Vagina (tissue), 2 donors: Measurements from ENCODE around the gene BTG2. TPM values are rescaled to one million over a fixed set of nuclear protein-coding genes. Genes with fewer than 3 reads are reported as not detected.

ENCODE experiments used
- DNase-seq, 2 donors: peaks; one replicate each; pipeline ENCODE4 v3.0.0-alpha.2; 2017; ENCODE audit errors: extremely low spot score in 2 of 2
- H3K27ac ChIP-seq: fragments of 200-600 bp; sonication (generic); one replicate; pipeline ENCODE4 v1.5.1; 2019
- H3K27me3 ChIP-seq: fragments of 200-600 bp; sonication (generic); one replicate; pipeline ENCODE4 v1.5.1; 2019
- H3K36me3 ChIP-seq, 2 donors: fragments of 200-600 bp; sonication (generic); one replicate each; pipeline ENCODE4 v1.5.1; 2017 to 2019
- H3K4me1 ChIP-seq: fragments of 200-600 bp; sonication (generic); one replicate; pipeline ENCODE4 v1.5.1; 2019
- H3K4me3 ChIP-seq, 2 donors: fragments of 200-600 bp; sonication (generic); 1 replicate in 1 of 2; 2 replicates in 1 of 2; pipeline ENCODE4 v1.5.1; 2016 to 2019
- H3K9me3 ChIP-seq: fragments of 200-600 bp; sonication (generic); one replicate; pipeline ENCODE4 v1.5.1; 2019
- POLR2A ChIP-seq, 2 donors: fragments of 450-650 bp; IDR thresholded peaks; one replicate each; pipeline ENCODE4 v1.6.1; 2017; ENCODE audit warnings: antibody characterized with exemption in 2 of 2, mild to moderate bottlenecking in 2 of 2, moderate library complexity in 2 of 2
- POLR2AphosphoS5 ChIP-seq, 2 donors: sonication (generic); formaldehyde crosslinking; IDR thresholded peaks; one replicate each; pipeline ENCODE4 v1.9.0; 2017; ENCODE audit warnings: antibody characterized with exemption in 2 of 2, mild to moderate bottlenecking in 2 of 2, low read depth in 1 of 2; ENCODE audit not compliant: insufficient read depth in 1 of 2
- intact Hi-C: fragments of 100-400 bp; cut with DNase I; formaldehyde crosslinking; loops from one replicate; pipeline ENCODE4 v1.15.1; 2023
- total RNA-seq: library from RNA; depleted of rRNA; stranded (reverse); fragments of >200 nt; gene quantifications from one replicate; pipeline ENCODE4 v1.2.3, GENCODE V29; 2016
- TF ChIP-seq, protein P1 (sequence below), 3 experiments: fragments of 450-650 bp in 2 of 3; fragments of 200-600 bp in 1 of 3; sonication (generic) in 1 of 3; IDR thresholded peaks; one replicate each; pipeline ENCODE4 v1.5.1; 2017 to 2019; ENCODE audit warnings: antibody characterized with exemption in 3 of 3, mild to moderate bottlenecking in 2 of 3, moderate library complexity in 2 of 3

BTG2 gene
- total RNA-seq, 1 donor from 2014 or later: 191 TPM

DNA sequence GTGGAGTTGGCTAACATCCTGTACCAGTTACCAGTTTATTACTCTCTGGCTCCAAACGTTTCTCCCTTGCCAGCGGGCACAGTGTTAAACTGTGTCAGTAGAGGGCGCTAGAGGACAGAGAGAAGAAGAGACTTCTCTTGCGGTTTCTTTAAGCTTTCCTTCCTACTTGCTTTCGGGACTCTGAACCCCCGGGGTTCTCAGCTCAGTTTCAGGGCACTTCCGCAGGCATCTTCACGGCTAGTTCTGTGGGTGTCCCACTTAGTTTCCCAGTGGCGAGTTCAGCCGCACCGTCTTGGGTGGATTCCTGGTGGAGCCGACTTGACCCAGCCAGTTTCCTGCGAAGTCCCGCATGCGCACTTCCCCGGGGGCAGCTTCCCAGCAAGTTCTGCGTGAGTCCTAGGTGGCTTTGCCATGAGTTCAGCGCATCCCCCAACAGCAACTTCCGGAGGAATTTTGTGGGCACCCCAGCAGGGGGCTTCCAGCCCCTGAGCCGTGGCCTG, 37.9 kb upstream of the BTG2 start:
- no peaks in the 10 kb centered on the region for H3K9me3 ChIP-seq
- intact Hi-C loops: no loop called here
- H3K27me3 ChIP-seq: no peaks in the 10 kb centered on the region
- DNase-seq: peak in 1 of 2 donors; percentile 88
- peak overlapping the region; percentile 92 for H3K27ac ChIP-seq
- peaks cover 11% of the 10 kb centered on the region for H3K4me1 ChIP-seq
- TF ChIP-seq, protein P1, sequence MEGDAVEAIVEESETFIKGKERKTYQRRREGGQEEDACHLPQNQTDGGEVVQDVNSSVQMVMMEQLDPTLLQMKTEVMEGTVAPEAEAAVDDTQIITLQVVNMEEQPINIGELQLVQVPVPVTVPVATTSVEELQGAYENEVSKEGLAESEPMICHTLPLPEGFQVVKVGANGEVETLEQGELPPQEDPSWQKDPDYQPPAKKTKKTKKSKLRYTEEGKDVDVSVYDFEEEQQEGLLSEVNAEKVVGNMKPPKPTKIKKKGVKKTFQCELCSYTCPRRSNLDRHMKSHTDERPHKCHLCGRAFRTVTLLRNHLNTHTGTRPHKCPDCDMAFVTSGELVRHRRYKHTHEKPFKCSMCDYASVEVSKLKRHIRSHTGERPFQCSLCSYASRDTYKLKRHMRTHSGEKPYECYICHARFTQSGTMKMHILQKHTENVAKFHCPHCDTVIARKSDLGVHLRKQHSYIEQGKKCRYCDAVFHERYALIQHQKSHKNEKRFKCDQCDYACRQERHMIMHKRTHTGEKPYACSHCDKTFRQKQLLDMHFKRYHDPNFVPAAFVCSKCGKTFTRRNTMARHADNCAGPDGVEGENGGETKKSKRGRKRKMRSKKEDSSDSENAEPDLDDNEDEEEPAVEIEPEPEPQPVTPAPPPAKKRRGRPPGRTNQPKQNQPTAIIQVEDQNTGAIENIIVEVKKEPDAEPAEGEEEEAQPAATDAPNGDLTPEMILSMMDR (IDR thresholded peaks at IDR 0.05): peak; percentile 85 to 95 (median 90)
- TF ChIP-seq POLR2A (IDR thresholded peaks at IDR 0.05) (no peak), POLR2AphosphoS5 (IDR thresholded peaks at IDR 0.05; ENCODE audit: insufficient read depth in 1 of 2, low read depth in 1 of 2) (peak; percentile 57 to 74)
- no peaks in the 10 kb centered on the region for H3K36me3 ChIP-seq
- H3K4me3 ChIP-seq: peak overlapping the region; percentile 50 to 52

DNA sequence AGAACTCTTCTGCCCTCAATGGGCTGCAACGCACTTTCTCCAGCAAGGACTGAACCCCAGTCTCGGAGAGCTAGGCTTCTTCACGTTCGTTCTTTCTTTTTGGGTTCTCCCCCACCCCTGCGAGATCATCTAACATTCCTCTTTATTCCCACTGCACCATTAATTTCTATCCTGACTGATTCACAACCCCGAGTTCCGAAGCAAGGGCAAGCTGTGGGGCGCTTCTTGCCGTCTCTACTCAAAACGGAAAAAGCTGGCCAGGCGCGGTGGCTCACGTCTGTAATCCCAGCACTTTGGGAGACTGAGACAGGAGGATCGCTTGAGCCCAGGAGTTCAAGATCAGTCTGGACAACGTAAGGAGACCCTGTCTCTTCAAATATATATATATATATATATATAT, 37.4 kb upstream of the BTG2 start:
- Histone ChIP-seq H3K27me3 (no peaks in the 10 kb centered on the region), H3K36me3 (no peaks in the 10 kb centered on the region), H3K27ac (peak overlapping the region; percentile 92), H3K4me3 (peak overlapping the region; percentile 50 to 52), H3K9me3 (no peaks in the 10 kb centered on the region), H3K4me1 (peaks cover 16% of the 10 kb centered on the region)
- no peak for DNase-seq
- intact Hi-C loops: no loop called here
- TF ChIP-seq, protein P1 (IDR thresholded peaks at IDR 0.05): no peak
- TF ChIP-seq POLR2A (IDR thresholded peaks at IDR 0.05): no peak
- TF ChIP-seq POLR2AphosphoS5 (IDR thresholded peaks at IDR 0.05; ENCODE audit: insufficient read depth in 1 of 2, low read depth in 1 of 2): no peak

DNA sequence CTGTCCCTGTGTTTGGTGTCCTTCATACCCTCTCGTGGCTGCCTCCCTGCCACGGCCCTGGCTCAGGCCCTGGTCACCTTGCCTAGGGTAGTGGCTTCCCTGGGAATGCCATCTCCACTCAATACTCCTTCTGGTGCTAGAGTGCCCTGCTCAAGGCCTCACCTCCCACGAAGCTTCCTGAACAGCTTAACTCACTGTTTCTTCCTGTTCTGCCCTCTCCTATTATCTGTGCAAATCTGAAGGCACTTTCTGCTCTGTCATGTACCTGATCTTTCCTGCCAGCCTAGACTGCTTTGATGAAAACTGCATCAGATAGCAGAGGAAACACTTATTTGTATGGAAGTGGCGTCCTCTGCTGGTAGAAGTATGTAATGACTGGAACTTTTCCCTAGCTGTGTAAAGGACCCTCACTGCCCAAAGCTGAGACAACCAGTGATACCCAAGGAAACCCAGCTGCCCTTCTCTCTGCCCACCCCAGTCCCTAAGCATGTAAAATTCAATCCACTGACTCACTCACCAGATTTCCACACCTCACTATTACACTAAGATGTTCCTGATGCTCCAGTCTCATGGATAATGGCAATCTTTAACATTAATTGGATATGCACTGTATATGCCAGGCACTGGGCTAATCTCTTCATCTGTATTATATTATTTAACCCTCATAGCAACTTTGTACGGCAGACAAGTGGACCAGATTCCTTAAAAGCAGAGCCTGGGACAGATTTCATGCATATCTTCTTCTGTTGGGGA, 36.2 kb upstream of the BTG2 start:
- no peak overlapping the region for H3K4me3 ChIP-seq
- intact Hi-C loops: no loop called here
- H3K4me1 ChIP-seq: peaks cover 26% of the 10 kb centered on the region
- DNase-seq: no peak
- TF ChIP-seq POLR2AphosphoS5 (IDR thresholded peaks at IDR 0.05; ENCODE audit: insufficient read depth in 1 of 2, low read depth in 1 of 2) (peak in 1 of 2 donors; percentile 59), POLR2A (IDR thresholded peaks at IDR 0.05) (no peak)
- TF ChIP-seq, protein P1 (IDR thresholded peaks at IDR 0.05): peak; percentile 81 to 95 (median 85)
- H3K27ac ChIP-seq: peak overlapping the region; percentile 2
- H3K27me3 ChIP-seq: no peaks in the 10 kb centered on the region
- no peaks in the 10 kb centered on the region for H3K9me3 ChIP-seq
- no peaks in the 10 kb centered on the region for H3K36me3 ChIP-seq

DNA sequence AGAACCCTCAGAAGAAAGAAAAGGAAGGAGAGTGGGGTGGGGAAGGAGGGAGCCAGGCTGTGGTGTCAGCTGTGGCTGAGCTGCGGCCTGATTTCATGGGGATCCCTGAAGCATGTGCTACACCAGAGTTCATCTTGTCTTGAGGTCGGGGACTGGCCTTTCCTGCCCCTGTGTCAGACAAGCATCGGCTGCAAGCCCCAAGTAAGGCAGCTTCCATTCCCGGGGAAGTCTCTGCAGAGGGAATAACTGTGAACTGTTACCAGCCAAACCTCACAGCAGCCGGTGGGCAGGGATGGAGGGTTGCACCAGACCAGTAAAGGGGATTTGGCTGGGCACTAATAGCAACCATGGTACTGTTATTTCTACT, 35.7 kb upstream of the BTG2 start:
- H3K9me3 ChIP-seq: no peaks in the 10 kb centered on the region
- H3K27ac ChIP-seq: no peak overlapping the region
- no peaks in the 10 kb centered on the region for H3K27me3 ChIP-seq
- TF ChIP-seq POLR2A (IDR thresholded peaks at IDR 0.05): no peak
- intact Hi-C loops: loop anchor here (5.0 kb wide), 2 partner anchors 38 to 58 kb away; partner anchors contain the start of gene BTG2
- no peaks in the 10 kb centered on the region for H3K36me3 ChIP-seq
- no peak overlapping the region for H3K4me3 ChIP-seq
- DNase-seq: no peak
- peaks cover 32% of the 10 kb centered on the region for H3K4me1 ChIP-seq

DNA sequence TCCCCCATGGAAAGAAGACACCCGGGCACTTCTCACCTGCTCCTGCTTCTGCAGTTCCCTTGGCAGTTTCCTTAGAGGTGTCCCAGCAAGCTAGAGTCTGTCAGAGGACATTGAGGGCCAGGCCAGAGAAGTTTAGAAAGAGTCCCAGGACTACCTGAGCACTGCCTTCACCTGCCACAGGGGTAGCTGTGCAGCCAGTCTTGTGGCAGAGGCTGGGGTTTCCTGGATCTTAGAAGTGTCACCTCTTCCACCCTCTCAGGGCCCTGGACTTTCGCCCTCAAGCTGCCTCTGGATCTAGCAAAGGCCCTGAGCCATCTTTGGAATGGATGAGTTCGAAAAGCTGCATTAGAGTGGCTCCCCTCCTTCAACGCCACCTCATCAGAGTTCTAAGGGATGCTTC, 34.9 kb upstream of the BTG2 start:
- H3K4me3 ChIP-seq: no peak overlapping the region
- intact Hi-C loops: loop anchor here (5.0 kb wide), 2 partner anchors 37 to 57 kb away; partner anchors contain the start of gene BTG2
- H3K36me3 ChIP-seq: no peaks in the 10 kb centered on the region
- no peaks in the 10 kb centered on the region for H3K27me3 ChIP-seq
- TF ChIP-seq POLR2A (IDR thresholded peaks at IDR 0.05) (no peak), POLR2AphosphoS5 (IDR thresholded peaks at IDR 0.05; ENCODE audit: insufficient read depth in 1 of 2, low read depth in 1 of 2) (no peak)
- TF ChIP-seq, protein P1 (IDR thresholded peaks at IDR 0.05): no peak
- H3K4me1 ChIP-seq: peaks cover 40% of the 10 kb centered on the region
- no peaks in the 10 kb centered on the region for H3K9me3 ChIP-seq
- no peak for DNase-seq
- H3K27ac ChIP-seq: no peak overlapping the region
